NCI-H2196 treated with DMSO at 0.1 percent for 48 hours (cell line): Measurements from ENCODE around the gene TEX14.

ENCODE experiments used
- DNase-seq: peaks from one replicate; lab custom pipeline; 2025; ENCODE audit not compliant: unreplicated experiment; lab: John Stamatoyannopoulos, UW

Gene TEX14, protein sequence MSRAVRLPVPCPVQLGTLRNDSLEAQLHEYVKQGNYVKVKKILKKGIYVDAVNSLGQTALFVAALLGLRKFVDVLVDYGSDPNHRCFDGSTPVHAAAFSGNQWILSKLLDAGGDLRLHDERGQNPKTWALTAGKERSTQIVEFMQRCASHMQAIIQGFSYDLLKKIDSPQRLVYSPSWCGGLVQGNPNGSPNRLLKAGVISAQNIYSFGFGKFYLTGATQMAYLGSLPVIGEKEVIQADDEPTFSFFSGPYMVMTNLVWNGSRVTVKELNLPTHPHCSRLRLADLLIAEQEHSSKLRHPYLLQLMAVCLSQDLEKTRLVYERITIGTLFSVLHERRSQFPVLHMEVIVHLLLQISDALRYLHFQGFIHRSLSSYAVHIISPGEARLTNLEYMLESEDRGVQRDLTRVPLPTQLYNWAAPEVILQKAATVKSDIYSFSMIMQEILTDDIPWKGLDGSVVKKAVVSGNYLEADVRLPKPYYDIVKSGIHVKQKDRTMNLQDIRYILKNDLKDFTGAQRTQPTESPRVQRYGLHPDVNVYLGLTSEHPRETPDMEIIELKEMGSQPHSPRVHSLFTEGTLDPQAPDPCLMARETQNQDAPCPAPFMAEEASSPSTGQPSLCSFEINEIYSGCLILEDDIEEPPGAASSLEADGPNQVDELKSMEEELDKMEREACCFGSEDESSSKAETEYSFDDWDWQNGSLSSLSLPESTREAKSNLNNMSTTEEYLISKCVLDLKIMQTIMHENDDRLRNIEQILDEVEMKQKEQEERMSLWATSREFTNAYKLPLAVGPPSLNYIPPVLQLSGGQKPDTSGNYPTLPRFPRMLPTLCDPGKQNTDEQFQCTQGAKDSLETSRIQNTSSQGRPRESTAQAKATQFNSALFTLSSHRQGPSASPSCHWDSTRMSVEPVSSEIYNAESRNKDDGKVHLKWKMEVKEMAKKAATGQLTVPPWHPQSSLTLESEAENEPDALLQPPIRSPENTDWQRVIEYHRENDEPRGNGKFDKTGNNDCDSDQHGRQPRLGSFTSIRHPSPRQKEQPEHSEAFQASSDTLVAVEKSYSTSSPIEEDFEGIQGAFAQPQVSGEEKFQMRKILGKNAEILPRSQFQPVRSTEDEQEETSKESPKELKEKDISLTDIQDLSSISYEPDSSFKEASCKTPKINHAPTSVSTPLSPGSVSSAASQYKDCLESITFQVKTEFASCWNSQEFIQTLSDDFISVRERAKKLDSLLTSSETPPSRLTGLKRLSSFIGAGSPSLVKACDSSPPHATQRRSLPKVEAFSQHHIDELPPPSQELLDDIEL (N-terminal part only)

DNA sequence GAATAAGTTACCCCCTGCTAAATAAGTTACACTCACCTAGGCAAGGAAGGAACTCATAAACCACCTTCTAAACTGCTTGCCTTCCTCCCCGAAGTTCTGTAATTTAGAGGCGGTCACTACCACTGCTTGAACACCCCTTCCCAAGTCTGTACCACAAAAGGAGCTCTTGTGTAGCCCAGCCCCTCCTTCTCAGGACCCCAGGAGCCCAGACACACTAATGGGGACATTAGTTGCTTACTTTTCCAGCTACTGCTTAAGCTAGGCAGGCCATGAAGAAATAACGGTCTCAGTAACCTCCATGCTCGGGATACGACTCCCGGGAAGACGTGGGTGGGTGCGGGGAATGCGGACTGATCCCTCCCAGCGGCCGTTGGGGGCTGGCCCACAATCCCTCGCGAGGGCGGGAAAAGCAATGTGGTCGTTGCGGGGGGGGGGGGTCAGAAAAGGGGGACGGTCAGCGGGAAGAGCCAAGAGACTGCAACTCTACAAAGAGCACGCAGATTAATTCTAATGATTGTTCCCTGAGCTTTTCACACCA, at the start of gene TEX14:
TSS of gene TEX14 (minus strand) at position 345 of the 538 bp plus-strand sequence. CDS start 40,044 bp downstream, outside the sequence.
- no peak for DNase-seq

DNA sequence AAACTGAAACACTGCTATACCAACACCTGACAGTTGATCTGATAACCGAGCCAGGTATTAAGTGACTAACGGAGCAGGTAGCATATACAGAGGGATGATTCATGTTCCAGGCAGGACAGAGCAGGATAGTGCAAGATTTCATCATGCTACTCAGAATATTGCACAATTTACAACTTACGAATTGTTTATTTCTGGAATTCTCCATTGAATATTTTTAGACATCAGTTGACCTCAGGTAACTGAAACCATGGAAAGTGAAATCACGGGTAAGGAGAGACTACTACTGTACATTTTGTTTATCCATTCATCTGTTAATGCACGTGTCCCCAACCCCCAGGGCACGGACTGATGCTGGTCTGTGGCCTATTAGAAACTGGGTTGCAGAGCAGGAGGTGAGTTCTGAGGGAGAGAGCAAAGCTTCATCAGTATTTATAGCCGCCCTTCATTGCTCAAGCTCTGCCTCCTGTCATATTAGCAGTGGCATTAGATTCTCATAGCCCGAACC, 49.3 kb upstream of the TEX14 start:
- DNase-seq, result no peak

DNA sequence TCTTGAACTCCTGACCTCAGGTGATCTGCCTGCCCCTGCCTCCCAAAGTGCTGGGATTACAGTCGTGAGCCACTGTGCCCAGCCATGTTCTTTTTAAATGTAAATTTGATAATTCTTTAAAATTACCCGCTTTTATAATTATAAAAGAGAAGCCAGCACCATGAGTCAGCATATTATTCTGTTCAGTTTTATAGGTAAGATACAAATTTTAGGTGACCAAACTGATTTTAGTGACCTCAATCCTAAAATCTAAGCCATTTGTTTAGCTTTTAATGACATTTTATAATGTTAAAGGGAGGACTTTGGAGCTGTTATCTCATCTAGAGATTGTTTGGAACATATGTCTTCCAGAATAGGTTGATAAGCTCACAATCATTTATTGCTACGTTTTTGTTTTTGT, 43.0 kb upstream of the TEX14 start:
- no peak for DNase-seq

DNA sequence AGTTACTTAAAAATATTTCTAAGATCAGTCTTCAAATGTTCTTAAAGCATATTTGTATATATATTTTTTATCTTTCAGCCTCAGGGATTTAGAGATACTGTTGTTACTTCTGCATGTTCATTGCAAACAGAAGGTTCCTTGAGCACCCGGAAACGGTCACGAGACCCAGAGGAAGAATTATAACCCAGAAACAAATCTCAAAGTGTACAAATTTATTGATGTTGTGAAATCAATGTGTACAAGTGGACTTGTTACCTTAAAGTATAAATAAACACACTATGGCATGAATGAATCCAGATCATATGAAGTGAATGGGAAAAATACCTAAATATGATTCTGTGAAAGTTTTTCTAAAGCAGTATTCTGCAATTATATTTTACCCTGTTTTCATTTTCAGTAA, 42.2 kb upstream of the TEX14 start:
- DNase-seq, result no peak

DNA sequence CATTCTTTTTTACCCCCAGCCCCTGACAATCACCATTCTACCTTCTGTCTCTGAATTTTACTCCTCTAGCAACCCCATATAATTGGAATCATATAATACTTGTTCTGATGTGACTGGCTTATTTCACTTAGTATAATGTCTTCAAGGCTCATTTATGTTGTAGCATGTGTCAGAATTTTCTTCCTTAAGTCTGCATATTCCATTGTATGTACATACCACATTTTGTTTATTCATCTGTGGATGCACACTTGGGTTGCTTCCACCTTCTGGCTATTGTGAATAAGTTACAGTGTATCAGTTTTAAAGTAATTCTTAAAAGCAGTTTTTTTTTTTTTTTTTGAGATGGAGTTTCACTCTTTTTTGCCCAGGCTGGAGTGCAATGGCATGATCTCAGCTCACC, 39.1 kb upstream of the TEX14 start:
- no peak for DNase-seq

DNA sequence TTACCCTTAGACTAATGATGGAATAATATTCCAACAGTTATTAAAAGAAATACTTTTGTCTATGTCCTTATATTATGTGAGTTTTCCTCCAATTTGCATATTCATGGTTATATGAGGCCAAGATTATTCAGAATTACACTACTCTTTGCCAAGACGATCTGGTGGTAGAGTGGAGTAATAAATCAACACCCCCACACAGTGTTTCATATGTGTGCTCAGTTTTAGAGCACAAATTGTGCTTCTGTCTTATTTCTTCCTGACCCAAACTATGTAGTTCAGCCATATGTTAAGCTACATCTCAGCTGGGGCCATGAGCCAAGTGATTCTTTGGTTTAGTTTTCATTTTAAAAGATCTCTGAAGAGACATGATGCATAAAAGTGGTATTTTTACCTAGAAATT, 37.0 kb upstream of the TEX14 start:
- DNase-seq, result no peak

DNA sequence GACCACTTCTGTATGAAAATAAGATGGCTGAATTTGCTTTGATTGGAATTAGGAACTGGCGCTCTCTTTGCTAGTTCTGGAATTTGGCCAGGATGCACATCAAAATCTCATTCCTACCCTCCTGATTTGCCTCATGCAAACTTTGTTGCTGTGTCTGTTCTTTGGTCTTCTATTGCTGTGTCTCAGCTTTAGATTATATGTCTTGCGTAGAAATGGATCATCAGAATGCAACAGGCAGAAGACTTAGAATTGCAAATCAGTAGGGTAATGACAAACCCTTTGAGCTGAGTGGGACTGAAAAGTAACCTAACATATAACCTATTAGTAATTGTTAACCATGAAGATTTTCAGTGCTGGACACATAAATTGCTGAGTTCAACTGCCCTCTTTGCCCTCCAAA, 30.9 kb upstream of the TEX14 start:
- DNase-seq, result no peak

DNA sequence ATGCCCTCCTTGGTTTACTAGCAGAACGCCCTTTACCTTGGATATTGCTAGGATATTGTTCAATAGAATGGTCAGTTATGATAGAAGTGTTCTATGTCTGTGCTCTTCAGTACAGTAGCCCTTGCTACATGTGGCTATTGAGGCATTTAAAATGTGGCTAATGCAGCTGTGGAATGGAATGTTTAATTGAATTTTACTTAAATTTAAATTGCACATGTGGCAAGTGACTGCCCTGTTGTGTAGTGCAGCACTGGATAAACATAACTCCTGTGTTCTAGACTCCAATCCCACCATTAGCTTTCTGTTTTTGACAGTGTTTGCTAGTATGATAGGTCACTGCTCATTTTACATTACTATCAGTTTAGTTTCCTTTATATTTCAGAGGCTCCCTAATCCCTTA, 30.4 kb upstream of the TEX14 start:
- DNase-seq, result no peak

DNA sequence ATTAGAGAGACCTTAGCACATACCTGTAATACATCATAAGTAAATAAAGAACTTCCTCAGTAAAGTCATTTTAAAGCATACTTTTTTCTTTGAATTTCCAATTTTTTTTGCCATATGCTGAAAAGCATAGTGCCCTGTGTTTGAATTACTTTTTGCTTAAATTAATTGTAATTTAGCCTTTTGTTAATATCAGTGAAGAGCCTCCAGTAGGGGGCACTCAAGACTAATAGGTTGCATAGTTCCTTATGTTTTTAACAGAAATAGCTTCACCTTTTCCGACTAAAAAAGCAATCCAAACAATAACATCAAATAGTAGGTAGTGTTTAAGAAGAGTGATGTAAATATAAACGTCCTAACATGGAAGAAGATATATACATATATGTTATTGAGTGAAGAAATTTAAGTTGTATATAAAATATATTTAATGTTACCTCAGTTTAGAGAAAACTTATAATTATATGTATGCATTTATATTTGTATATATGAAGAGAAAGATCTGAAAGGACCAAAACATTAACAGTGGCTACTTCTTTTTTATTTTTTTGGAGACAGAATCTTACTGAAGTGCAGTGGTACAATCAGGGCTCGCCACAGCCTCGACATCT, 19.2 kb upstream of the TEX14 start:
- DNase-seq, result no peak

DNA sequence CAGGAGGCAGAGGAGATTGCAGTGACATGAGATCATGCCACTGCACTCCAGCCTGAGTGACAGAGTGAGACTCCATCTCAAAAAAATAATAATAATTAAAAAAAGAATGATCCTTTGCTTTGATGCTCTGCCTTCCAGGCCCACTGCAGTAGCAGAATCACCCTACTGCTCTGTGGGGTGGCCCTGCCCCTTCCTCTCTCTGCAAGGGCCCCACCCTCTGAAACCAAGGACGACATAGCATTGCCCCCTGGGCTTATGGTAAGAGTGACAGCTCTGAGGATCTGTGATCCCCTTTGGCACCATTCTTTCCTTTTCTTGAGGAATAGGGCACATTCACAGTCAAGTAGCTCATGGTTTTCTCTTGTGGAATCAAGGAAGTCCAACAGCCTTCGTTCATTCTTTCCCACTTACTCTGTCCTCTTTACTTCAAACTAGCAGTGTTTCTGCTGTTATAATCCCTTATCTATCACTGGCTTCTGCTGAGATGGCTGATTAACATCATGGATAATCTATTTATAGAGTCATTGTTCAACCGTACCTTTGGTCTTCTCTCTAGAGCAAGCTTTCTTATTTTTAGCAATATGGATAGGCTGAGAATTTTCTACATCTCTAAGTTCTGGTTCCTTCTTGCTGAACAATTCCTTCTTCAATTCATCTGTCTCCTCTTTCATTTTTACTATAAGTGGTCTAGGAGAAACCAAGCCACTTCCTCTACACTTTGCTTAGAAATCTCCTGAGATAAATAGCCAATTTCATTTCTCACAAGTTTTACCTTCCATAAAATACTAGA, 14.7 kb upstream of the TEX14 start:
- DNase-seq, result no peak

DNA sequence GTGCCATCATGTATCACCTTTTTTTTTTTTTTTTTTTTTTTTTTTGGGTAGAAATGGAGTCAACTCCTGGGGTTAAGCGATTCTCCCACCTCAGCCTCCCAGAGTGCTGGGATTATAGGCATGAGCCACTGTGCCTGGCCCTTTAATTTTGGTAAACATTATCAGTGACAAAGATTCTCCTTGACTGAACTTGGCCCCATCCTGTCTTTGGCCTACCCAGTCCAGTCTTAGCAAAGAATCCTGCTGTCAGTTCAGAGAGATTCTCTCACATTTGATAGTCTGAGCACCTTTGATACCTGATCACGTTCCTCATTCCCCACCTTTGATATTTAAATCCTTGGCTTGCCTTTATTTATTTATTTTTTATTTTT, 12.1 kb upstream of the TEX14 start:
- DNase-seq, result no peak

DNA sequence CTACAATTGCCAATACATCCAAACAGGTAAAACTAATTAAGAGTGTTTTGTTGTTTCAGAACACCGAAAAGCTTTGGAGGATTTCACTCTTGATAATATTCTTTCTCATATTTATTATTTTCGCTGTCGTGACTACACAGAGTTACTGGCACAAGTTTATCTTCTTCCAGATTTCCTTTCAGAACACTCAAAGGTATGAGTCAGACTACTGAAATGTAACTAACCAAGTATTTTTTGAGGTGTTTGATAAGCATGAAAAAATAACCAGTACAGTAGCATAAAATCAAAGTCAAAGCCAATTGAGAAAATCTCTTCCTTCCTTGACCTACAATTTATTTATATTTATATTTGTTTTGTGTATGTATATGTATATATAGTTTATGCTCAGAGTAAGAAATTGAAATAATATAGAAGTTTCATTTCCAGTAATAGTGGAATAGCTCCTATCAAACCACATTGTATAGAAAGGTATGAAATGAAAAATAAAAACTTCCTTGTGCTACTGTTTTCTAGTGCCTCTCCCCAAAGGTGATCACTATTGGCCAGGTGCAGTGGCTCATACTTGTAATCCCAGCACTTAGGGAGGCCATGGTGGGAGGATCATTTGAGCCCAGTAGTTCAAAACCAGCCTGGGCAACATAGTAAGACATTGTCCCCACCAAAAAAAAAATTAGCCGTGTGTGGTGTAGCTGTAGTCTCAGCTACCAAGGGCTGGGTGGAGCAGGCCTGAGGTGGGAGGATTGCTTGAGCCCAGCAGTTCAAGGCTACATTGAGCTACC, 11.5 kb upstream of the TEX14 start:
- DNase-seq, result no peak

DNA sequence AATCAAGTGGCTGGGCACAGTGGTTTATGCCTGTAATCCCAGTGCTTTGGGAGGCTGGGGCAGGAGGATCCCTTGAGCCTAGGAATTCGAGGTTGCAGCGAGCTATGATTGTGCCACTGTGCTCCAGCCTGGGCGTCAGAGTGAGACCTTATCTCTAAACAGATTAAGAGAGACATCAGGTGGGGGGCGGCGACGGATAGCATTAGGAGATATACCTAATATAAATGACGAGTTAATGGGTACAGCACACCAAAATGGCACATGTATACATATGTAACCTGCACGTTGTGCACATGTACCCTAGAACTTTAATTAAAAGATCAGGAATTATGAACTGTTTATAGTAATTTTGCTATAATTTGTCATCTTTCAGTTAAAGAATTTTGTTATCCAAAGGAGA, 10.9 kb upstream of the TEX14 start:
- DNase-seq, result no peak

DNA sequence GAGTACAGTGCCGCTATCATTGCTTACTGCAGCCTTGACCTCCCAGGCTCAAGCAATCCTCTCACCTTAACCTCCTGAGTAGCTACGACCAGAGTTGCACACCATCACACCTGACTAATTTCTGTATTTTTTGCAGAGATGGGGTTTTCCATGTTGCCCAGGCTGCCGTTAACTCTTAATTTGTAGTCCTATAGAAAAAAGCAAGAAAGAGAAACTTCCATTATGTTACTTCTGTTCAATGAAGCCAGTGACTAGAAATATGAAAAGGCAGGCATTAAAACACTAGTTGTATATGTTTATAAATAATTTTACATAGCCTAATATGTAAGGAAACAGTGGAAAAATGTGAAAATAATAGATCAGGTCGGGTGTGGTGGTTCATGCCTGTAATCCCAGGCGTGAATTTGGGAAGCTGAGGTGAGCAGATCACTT, 10.2 kb upstream of the TEX14 start:
- DNase-seq, result no peak

DNA sequence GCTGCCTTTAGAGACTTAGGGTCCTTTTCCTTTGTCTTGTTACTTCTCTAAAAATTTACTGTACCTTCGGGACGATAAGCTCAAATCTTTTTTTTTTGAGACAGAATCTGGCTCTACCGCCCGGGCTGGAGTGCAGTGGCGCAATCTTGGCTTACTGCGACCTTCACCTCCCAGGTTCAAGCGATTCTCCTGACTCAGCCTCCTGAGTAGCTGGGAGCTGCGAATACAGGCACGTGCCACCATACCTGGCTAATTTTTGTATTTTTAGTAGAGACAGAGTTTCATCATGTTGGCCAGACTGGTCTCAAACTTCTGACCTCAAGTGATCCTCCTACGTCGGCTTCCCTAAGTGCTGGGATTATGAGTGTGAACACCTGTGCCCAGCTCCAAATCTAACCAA, 7.9 kb upstream of the TEX14 start:
- DNase-seq, result no peak

DNA sequence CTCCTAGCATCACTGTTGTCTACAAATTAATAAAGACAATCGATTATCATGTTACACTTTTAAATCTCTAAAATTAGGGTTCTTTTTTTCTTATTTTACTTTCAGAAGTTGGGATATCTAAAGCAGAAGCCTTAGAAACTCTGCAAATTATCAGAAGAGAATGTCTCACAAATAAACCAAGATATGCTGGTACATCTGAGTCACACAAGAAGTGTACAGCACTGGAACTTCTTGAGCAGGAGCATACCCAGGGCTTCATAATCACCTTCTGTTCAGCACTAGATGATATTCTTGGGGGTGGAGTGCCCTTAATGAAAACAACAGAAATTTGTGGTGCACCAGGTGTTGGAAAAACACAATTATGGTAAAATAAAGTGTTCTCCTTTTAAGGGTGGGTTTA, 3.0 kb upstream of the TEX14 start:
- no peak for DNase-seq

DNA sequence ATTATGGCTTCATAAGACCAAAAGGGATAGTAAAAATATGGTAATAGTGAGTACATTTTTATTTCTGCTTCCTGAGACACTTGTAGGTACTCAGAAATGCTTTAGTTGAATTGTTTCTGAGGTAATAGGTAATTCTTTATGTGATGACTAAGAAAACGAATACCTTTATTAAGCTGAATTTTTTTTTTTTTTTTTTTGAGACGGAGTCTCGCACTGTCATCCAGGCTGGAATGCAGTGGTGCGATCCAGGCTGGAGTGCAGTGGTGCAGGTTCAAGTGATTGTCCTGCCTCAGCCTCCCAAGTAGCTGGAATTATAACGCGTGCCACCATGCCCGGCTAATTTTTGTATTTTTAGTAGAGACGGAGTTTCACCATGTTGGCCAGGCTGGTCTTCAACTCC, 2.5 kb upstream of the TEX14 start:
- DNase-seq, result no peak

DNA sequence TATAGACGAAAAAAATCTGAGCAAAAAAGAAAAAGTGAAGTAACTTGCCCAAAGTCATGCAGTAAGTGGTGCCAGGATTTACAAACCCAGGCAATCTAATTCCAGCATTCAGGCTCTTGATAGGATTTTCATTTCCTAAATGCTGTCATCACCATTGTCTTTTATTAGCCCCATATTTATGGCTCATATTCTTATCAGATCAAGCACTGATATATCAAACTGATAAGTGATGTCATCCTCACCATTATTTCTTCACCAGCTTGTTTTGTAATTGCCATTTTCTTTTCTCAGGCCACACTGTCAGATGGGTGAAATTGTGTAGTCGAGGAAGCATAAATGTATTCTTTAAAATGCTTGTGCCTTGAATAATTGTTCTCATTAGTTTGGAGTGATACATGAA, 1.9 kb upstream of the TEX14 start:
- DNase-seq, result no peak

DNA sequence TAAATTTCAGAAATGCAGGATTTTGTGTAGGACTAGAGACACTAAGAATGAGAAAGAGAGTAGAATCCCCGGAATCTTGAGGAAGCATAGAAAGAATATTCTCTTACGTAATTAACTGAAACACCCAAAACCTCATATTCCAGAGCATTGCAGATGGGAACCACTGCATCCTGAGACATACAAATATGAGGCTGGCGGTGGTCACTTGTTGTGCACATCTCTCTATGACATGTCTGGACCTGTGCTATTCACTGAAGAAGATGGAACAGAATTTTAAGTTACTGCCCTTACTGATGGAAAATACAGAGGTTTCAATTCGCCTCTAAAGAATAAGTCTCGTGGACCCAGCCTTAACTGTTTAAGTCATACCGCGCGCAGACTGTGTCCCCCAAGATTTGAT, 1.4 kb upstream of the TEX14 start:
- no peak for DNase-seq
